Fibroblast of skin of right quadriceps (primary cell): ENCODE data around the gene IARS2.
A peak's percentile ranks its signal among the peaks of the same experiment; 100 is the strongest.
"Not testable (repeated sequence)": the region's sequence is repeated elsewhere in the genome, so short reads cannot be mapped to it uniquely, and the experiment has no call there.

Experiments
- DNase-seq: peaks from one replicate; pipeline ENCODE4 v3.0.0-alpha.2; 2013

The IARS2 gene

GRCh38 chr1:220094016-220094911 is at the start of gene IARS2:
IARS2 (plus strand) TSS chr1:220094132; CDS start chr1:220094217, 85 bp downstream.
- DNase-seq, result peak; percentile 84

- no peak for DNase-seq
Measured at GRCh38 chr1:220044678-220045355, 49.1 kb upstream of the IARS2 start.

- DNase-seq, result no peak
Measured at GRCh38 chr1:220045356-220046051, 48.4 kb upstream of the IARS2 start.

GRCh38 chr1:220046052-220046930 is 47.6 kb upstream of the IARS2 start, which contains the start of gene EPRS1:
EPRS1 (minus strand) TSS chr1:220046505; CDS start chr1:220046388, 117 bp downstream.
- peak; percentile 98 for DNase-seq

- no peak for DNase-seq
Measured at GRCh38 chr1:220056374-220056773, 37.6 kb upstream of the IARS2 start.

GRCh38 chr1:220060876-220061275 is 33.1 kb upstream of the IARS2 start:
- no peak for DNase-seq

GRCh38 chr1:220062629-220063028 is 31.3 kb upstream of the IARS2 start:
- DNase-seq, result no peak

- peak; percentile 73 for DNase-seq
Measured at GRCh38 chr1:220067269-220068204, 26.4 kb upstream of the IARS2 start.

GRCh38 chr1:220076861-220077762 is 16.8 kb upstream of the IARS2 start:
- DNase-seq, result peak; percentile 14

- no peak for DNase-seq
Measured at GRCh38 chr1:220077887-220078286, 16.0 kb upstream of the IARS2 start.

GRCh38 chr1:220084460-220084859 is 9.5 kb upstream of the IARS2 start:
- no peak for DNase-seq

GRCh38 chr1:220086261-220086686 is 7.7 kb upstream of the IARS2 start:
- not testable (repeated sequence) for DNase-seq

GRCh38 chr1:220089650-220090556 is 4.0 kb upstream of the IARS2 start, which contains the start of gene BPNT1:
BPNT1 (minus strand) TSS chr1:220089788; CDS start chr1:220079846, 9,942 bp downstream.
- DNase-seq, result peak; percentile 89

- no peak for DNase-seq
Measured at GRCh38 chr1:220092694-220093093, 1.2 kb upstream of the IARS2 start.

- DNase-seq, result no peak
Measured at GRCh38 chr1:220093361-220094015, 444 bp upstream of the IARS2 start.

- no peak for DNase-seq
Measured at GRCh38 chr1:220099826-220100225, 5.9 kb downstream of the IARS2 start.

- not testable (repeated sequence) for DNase-seq
Measured at GRCh38 chr1:220110473-220110872, 16.5 kb downstream of the IARS2 start.

GRCh38 chr1:220112600-220112999 is 18.7 kb downstream of the IARS2 start:
- not testable (repeated sequence) for DNase-seq
